GM03348 (cell line): ENCODE measurements around the gene TCIRG1.

Experiments used
- DNase-seq: peaks from one replicate; pipeline ENCODE4 v3.0.0; 2012; ENCODE audit warnings: low spot score

The TCIRG1 gene

DNA sequence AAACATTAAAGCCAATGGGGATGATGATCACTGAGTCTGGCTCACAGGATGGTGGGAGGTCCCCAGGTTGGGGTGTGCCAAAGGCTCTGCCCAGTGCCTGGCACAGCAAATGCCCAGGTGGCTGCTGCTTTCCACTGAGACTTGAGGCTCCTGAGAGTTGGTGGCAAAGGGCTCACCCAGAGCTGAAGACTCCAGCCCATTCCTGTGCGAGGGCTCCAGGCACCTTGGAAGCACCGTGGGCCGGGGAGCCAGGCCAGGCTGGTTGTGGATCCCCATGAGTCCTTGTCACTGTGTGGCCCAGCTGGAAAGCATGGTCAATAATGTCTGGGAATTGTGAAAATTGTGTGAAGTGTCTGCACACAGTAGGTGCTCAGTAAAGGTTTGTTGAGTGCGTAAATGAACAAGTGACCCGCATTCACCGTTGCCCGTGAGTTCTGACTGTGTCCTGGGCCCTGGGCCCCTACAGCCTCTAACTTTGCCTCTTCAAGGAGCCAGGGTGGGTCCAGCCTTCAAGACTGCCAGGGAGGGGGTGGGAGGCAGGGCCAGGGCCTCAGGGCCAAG is 32.1 kb upstream of the TCIRG1 start:
- DNase-seq: no peak

DNA sequence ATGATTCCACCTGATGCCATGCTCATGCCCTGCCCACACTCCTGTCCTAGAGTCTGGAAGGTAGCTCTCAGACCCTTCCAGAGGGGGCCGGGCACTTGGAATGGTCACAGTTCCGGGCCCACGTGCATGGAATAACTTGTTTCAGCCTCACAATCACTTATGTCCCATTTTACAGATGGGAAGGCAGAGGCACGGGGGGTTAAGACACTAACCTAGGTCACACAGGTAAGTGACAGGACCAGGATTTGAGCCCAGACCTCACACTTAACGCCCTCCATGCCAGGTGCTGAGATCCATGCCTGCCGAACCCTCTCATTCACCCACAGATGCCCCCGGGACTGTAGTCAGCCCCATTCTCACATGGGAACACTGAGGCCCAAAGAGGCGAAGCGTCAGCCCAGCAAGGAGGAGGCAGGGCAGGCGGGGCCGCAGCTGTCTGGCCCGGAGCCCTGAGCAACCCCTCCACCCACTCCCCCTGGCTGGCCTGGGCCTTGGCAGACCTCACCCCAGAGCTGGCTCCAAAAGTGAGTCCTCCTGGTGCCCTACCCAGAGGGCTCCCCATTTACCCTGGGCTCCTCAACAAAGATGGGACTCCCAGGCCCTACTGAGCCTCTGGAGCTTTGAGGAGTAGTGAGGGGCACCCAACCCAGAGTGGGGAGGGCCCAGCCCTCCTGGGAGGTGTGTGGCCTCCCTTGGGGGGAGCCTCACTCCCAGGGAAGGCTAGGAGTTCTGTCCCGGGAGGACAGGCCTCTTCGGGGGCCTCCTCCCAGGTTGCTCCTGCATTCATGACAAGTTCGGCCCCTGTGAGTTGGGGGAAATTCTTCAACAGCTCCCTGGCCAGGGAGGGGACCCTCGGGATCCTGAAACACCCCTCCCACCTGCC is 31.1 kb upstream of the TCIRG1 start:
- DNase-seq: no peak

DNA sequence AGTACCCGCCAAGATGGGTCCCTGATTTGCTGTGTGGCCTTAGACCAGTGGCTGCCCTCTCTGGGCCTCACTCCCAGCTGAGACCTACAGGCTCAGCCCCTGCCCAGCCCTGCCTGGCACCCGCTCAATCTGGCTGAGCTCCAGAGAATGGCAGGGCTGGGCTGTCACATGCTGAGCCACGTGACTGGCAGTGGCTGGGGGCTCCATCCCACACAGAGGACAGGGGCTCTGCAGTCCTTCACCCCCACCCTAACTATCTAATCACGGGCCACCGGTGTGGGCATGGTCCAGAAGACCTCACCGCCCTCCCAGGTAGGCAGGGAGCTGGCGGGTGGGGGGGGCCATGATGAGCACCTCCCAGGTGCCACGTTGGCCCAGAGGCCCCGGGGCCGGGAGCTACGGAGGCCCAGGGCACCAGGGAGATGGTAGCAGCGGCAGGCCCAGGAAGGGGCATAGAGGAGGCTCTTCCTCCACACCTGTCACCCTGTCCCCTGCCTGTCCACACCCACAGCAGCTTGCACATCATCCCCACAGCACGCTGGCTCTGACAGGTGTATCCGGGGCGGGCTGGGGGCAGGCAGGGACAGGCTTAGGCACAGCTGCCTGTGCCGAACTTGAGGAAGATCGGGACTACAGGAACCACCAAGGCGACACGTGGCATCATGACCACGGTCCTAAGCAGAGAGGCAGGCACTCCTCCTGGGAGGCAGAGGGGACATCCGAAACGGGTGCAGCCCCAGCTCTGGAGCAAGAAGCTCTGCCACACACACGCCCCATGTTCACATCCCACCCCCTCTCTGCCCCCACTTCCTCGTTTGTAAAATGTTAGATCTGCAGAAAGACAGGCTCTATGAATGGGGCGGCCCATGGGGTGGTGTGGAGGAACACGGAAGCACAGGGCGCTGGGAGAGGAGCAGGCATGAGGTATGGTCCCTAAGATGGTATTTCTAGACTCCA is 30.2 kb upstream of the TCIRG1 start:
- DNase-seq: no peak

DNA sequence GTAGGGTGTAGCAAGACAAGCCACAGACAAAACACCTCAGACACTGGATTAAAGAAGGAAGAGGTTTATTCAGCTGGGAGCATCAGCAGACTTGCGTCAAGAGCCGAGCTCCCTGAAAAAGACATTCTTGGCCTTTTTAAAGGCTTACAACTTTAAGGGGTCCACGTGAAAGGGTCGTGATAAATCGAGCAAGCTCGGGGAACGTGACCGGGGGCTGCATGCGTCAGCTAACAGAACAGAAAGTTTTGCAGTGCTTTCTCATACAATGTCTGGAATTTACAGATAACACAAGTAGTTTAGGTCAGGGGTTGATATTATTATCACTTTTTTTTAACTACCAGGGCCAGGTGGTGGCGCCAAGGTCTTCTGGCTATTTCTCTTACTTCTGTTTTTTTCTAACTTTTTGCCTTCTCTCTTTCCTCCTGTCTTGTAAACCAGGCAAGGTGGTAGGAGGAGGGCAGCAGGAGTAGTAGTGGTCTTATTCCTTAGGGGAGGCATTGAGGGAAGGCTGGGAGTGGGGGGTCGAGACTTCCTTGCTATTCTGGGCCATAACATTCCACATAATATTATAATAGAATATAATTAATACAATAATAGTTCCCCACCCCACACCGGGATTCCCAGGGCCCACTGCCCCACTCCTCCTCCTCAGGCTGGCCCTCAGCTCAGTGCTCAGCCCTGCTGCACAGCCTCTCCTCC is 29.3 kb upstream of the TCIRG1 start:
- DNase-seq: no peak

DNA sequence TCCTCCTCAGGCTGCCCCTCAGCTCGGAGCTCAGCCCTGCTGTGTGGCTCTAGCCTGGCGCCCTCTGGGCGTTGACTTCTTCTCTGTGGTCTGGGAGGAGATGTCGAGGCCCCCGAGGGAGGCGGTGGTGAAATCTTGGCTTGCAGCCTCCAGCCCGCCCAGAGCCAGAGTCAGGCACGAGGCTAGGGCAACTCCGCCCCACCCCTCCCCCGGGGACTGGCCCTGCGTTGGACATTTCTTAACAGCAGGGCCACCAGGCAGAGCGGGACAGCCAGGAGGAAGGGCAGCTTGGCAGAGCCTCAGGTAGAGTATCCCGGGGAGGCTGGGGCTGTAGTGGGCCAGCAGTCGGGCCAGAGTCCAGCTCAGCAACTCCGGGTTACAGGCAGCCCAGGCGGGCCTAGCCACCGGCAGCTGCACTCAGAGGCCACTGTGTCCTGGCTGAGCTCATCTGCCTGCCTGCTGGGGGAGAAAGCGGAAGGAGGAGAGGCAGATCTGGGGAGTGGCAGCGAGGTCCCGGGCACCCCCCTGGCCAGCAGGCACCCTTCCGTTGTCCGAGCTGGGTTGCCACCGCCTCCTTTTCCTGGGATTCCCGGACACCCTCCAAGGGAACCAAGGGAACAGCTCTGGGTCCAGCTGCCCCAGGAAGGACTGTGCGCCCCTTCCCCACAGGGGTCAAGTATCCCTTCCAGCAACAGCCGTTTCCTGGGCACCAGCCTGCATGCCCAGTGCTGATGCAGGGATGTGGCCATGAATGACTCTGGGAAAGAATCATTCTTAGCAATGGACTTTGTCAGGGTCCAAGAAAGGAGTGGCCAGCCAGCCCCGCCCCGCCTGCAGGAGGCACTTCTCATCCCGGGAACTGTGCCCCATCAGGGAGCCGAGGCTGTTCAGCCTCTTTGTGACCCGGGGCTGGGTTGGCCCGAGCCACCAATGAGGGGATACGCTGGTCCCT is 28.5 kb upstream of the TCIRG1 start, which contains the start of gene ALDH3B1:
TSS of gene ALDH3B1 (plus strand) at position 238 of the 952 bp plus-strand sequence. CDS start 4,971 bp downstream, outside the sequence.
- DNase-seq: peak; percentile 95

DNA sequence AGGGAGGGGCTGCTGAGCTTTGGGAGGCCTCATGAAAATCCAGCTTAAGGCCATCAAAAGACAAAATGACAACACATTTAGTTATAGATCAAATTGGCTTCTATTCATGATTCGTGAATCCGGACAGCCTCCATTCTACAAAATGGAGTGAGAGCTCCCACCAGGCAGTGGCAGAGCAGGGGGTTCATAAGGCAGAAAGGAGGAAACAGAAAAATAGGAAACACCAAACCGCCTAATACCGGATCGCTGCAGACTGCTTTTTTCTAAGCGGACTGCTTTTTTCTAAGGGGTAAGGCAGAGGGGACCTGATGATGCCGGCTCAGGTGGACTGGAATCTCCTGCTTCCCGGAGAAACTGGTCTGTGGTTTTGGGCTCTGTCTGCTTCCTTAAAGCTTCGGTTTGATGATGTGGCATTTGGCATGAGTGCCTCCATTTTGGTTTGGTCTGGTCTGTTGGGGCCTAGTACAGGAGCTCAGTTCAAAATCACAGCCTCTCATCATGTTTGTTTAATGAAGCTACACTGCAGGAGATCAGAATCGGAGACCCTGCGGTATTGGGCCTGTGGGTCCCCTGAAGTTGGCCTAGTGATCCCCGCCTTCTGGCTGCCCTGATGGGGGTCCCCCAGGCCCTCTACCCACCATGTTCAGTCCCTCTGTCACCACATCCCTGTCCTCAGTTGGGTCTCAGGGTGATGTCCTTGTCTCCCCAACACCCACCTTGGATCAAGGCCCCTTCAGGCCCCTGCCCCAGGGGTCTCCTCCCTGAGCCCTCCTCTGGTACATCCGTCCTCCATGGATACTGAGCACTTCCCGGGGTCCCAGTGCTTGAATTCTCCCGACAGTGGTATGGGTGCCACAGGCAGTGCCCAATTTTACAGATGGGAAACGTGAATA is 27.5 kb upstream of the TCIRG1 start:
- DNase-seq: no peak

DNA sequence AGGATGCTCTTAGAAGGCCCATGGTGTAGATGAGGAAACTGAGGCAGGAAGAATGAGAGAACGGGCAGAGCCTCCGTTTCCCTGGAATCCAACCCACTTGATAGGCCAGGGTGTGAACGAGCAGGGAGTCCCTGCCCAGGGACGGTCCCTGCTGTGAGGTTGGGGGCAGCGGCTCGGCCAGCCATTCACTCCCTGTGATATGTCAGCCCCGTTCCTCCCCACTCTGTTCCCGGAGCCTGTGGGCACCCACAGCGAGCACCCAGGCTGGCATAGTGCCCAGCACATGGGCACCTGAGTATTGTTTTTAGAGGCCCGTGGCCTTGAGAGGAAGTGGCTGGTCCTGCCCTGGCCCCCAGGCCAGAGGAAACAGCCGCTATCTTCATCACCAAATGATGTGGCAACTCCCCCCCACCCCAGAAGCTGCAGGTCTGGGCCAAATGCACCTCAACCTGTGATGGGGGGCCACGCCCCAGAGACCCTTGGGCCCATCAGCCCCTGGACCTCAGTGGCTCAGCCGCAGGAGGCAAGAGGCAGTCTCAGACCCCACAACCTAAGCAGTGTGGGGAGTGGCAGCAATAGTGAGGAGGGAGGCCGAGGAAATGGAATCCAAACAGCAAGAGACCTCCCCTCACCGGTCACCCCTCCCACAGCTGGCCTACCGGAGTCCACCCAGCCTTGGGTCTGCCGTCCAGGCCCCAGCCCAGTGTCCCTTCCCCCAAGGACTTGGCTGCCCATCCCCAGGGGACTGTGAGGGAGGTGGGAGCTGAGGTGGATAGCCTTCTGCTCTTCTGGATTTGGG is 26.6 kb upstream of the TCIRG1 start:
- no peak for DNase-seq

DNA sequence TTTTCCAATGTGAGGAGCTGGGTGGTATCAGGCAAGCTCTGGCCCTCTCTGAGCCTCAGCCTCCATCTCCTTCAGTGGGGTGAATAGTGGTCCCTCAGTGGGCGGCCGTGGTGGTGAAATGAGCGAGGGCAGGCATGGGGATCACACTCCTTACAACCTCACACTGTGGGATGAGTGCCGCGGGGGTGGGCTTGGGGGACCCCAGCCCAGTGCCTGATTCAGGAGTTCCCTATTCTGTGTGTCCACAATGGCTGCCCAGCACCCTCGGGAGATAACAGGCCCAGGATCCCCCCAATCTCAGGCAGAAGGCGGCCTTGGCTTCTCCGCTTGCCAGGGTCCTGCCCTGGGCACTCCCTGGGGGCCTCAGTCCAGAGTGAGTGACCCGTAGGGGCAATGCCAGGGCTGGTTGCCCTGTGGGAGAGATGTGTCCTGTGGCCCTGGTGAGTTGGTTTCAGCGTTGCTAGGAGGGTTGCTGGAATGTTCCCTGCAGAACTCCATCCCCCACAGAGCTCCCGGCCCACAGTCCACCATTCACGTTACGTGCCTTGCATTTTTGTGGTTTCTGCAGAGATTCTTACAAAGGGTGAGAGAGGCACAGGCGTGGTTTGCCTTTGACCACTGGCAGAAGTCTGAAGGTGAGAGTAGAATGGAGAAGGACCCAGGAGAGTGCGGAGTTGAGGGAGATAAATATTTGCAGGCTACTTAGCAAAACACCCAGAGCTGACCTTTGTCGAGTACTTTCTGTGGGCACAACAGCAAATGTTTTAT is 25.8 kb upstream of the TCIRG1 start:
- DNase-seq: peak; percentile 94

DNA sequence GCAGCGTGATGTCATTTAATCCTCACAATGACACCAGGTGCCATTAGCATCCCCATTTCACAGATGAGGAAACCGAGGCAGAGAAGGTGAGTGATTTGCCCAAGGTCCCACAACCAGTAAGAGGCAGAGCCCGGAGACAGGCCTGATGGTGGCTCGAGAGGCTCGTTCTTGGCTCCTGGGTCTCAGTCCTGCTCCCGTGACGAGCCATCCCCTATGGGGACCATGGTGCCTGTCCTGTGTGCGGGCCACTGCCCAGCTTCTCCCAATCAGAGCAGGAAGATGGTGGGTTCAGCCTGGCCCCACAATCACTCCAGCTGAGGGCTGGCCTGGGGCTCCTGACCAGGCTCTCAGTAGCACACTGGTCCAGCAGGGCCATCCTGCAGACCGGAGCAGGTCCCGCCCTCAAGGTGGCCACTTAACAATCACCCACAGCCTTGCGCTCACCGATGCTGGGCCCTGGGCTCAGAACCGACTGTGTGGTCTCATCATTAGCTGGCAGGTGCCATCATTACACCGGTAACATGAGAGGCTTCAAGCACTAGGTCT is 25.1 kb upstream of the TCIRG1 start:
- DNase-seq: no peak

DNA sequence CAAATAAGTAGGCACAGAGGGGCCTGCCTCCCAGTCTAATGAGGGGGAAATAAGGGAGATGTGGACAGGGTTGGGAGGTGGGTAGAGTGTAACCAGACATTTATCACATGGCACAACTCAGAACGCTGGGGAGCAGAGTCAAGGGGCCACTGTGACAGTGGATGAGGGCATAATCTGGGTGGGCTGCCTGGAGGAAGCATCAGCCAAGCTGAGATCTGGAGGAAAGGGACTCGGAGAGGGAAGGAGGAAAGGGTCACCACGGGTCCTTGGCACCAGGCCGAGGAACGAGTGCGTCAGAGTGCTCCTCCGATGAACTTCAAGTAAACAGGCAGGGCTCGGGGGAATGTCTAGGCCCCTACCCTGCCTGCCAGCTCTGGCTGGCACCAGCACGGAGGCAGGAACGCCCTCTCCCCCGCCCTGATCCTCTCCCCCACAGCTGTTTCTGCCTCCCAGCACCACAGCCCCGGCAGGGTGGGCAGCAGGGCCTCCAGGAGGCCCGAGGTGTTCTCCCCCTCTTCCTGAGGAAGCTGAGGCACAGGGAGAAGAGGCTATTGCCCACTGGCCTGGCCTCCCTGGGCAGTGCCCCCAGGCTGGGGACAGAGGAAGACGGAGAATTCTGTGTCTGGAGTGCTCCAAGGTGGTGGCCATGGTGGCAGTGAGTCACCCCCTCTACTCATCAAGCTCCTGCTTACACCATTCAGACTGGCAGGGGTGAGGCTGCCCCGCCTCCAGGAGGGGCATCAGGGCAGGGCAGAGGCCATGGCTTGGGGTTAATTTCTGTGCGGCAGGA is 24.5 kb upstream of the TCIRG1 start:
- peak; percentile 70 for DNase-seq

DNA sequence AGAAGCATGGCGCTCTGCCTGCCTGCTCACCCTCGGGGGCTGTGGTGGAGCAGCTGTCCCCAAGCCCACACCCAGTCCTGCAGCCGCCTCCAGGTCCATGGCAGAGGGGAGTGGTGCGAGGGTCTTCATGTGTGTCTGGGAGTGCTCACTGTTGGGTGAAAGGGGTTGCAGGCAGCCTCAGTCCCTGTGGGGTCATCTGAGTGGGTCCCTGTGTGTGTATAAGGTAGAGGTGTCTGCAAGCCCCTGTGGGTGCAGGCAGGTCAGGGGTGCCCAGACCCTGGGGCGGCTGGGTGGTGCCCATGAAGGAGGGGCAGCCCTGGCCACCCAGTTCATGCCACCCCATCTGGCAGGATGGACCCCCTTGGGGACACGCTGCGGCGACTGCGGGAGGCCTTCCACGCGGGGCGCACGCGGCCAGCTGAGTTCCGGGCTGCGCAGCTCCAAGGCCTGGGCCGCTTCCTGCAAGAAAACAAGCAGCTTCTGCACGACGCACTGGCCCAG is 23.8 kb upstream of the TCIRG1 start:
- DNase-seq: no peak

DNA sequence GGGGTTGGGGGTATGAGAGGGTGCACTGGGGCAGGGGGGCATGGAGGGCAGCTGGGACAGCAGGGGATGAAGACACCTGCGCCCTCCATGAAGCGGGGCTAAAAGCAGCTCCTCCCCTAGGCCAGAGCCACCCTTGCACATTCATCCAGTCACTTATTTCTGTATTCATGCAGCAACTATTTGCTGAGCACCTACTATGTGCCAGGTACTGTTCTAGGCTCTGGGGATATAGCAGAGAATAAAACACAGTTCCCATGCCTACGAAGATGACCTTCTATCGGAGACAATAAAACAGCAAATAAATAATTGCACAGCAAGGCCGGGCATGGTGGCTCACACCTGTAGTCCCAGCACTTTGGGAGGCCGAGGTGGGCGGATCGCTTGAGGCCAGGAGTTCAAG is 23.4 kb upstream of the TCIRG1 start:
- DNase-seq: no peak

DNA sequence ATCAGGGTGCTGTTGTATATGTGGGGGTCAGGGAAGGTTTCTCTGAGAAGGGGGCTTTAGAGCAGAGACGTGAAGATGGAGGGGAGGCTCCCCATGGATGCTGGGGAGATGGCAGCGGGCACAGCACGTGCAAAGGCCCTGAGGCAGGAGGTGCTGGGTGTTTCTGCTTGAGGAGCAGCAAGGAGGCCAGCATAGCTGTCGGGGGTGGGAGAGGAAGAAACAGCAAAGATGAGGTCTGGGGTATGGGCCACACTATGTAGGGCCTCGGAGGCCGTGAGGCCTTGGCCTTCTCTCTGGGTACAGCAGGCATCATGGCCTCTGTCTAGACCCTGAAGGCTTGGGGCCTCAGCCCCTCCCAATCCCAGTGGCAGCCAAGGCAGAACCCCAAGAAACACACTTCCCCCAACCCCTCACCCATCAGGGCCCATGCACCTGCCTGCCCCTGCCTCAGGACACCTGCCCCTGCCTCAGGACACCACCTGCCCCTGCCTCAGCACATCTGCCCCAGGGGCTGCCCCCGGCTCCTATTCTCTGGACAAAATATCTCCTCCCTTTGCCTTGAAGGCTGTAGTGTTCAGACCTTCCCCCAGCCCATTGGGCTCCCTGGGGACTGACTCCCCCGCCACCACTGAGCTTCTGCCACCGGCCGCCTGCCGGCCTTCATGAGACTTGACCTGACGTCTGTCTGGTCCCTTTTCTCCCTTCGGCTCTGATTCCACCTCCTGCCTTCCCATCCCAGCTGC is 22.5 kb upstream of the TCIRG1 start:
- no peak for DNase-seq

DNA sequence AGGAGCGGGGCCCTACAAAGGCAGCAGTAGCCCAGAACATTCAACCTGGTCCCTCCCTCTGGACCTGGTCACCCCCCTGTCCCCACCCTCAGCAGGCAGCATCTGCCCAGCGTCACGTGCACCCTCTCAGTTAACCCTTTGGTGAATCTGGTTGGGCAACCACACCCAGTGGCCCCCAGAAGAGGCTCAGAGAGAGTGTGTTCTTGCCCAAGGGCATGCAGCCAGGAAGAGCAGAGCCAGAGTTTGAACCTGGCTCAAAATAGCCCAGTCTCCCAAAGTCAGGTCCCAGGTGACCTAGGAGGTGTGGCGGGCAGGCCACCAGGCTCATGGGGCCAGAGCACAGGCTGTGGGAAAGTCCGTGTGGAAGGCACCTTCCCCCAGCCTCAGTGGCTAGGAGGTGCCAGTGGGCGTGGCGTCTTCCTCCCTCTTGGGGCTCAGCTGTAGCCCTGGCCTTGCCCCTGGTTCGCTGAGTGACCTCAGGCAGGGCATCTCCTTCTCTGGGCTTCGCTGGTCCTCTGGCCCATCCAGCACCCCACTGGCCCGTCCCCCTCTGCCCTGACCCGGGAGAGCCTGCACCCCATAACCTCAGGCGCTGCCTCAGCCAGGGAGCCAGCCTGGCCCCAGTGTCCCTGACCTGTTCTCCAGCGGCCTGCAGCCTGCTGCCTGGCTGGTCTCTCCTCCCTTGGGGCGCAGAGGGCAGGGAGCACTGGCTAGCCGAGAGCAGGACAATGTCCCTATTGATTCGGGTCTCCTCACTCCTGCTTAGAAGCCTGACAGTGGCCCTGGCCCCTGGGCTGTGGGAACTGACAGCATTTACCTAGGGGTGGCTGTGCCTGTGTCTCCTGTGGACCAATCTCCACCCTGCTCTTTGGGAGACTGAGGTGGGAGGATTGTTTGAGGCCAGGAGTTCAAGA is 21.7 kb upstream of the TCIRG1 start:
- no peak for DNase-seq
